Sigmoid colon (tissue), 7 donors: ENCODE results near the gene LHFPL6. TPM values are rescaled to one million over a fixed set of nuclear protein-coding genes. Genes with fewer than 3 reads are reported as not detected.

Experiments
- DNase-seq: peaks from one replicate; pipeline ENCODE4 v3.0.0-alpha.2; 2019
- H3K27ac ChIP-seq, 4 donors: fragments of 200-600 bp; sonication (generic); one replicate each; pipeline ENCODE4 v1.5.1; 2016 to 2019; ENCODE audit warnings: mild to moderate bottlenecking in 1 of 4
- H3K27me3 ChIP-seq, 3 donors: fragments of 200-600 bp; sonication (generic); one replicate each; pipeline ENCODE4 v1.5.1; 2019; ENCODE audit warnings: mild to moderate bottlenecking in 1 of 3
- H3K36me3 ChIP-seq, 4 donors: fragments of 200-600 bp; sonication (generic); one replicate each; pipeline ENCODE4 v1.5.1; 2016 to 2019
- H3K4me1 ChIP-seq, 4 donors: fragments of 200-600 bp; sonication (generic); one replicate each; pipeline ENCODE4 v1.5.1; 2017 to 2019
- H3K4me3 ChIP-seq, 4 donors: fragments of 200-600 bp; sonication (generic); one replicate each; pipeline ENCODE4 v1.5.1; 2017 to 2019; ENCODE audit warnings: mild to moderate bottlenecking in 2 of 4, moderate library complexity in 1 of 4
- H3K9me3 ChIP-seq, 4 donors: fragments of 200-600 bp in 3 of 4; sonication (generic) in 3 of 4; one replicate each; pipeline versions ENCODE4 v1.5.1 to v1.6.1; 2013 to 2019
- EP300 ChIP-seq, 4 donors: sonication (generic); formaldehyde crosslinking; IDR thresholded peaks; one replicate each; pipeline ENCODE4 v1.6.1; 2017; ENCODE audit warnings: antibody characterized with exemption in 4 of 4
- POLR2A ChIP-seq, 2 donors: fragments of 450-650 bp; IDR thresholded peaks; one replicate each; pipeline ENCODE4 v1.6.1; 2016; ENCODE audit warnings: antibody characterized with exemption in 2 of 2, mild to moderate bottlenecking in 2 of 2, moderate library complexity in 2 of 2
- POLR2AphosphoS5 ChIP-seq, 4 donors: sonication (generic); formaldehyde crosslinking; IDR thresholded peaks; one replicate each; pipeline ENCODE4 v1.6.1; 2017; ENCODE audit warnings: antibody characterized with exemption in 4 of 4
- WGBS, 2 donors: extraction: QIAGEN DNeasy Blood & Tissue Kit; methylation state at CpG; one replicate each; pipeline ENCODE4 v1.1.7; 2013; 5-methylcytosine and 5-hydroxymethylcytosine counted together
- intact Hi-C: fragments of 100-400 bp; cut with DNase I; formaldehyde crosslinking; loops from one replicate; pipeline ENCODE4 v1.15.1; 2023
- polyA plus RNA-seq, 3 donors: library from polyadenylated mRNA; stranded (reverse); fragments of 200-250 nt; gene quantifications; one replicate each; pipeline ENCODE4 v1.2.3, GENCODE V29; 2013
- total RNA-seq, 4 donors: library from RNA; depleted of rRNA; stranded (reverse); fragments of >200 nt; gene quantifications; one replicate each; pipeline ENCODE4 v1.1.0, GENCODE V29; 2016
- TF ChIP-seq, protein P1 (sequence below), 4 experiments: fragments of 450-650 bp in 3 of 4; fragments of 200-600 bp in 1 of 4; IDR thresholded peaks; one replicate each; pipeline ENCODE4 v1.5.1; 2016 to 2019; ENCODE audit warnings: antibody characterized with exemption in 4 of 4, mild to moderate bottlenecking in 3 of 4, moderate library complexity in 2 of 4
- donor health status: healthy with polysubstance abuse.
- donor health status: Bipolar disorder and iron deficiency.
- donor health status: healthy.

LHFPL6 gene
- total and polyA plus RNA-seq, 7 donors, result 2.5 to 69.2 (median 41.7) TPM

DNA sequence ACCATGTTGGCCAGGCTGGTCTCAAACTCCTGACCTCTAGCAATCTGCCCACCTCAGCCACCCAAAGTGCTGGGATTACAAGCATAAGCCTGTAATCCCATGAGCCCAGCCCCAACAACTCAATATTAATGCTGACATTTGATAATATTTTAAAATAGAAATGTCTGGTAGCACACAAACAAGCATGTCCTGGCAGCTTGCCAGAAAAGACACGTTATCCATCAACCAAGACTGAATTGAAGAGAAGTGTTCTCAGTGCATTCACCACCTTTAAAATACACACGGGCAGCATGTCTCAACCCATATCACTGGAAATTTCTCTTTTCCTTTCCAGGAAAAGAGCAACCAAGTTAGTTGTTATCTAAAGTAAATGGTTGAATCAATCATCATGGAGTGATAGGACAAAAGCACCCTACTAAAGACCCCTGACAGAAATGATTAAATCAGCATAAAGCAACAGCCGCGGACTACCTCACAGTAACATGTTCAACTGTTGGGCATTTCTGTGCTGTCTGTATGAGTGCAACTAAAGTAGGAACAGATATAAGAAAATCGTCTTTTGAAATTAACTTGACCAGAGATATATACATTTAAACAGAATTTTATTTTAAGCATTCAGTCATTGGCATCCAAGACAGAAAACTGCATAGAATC lies 25.0 kb downstream of the LHFPL6 start:
- WGBS, 2 donors, result 87 to 88% methylated on average over 5 of the region's 5 CpGs

DNA sequence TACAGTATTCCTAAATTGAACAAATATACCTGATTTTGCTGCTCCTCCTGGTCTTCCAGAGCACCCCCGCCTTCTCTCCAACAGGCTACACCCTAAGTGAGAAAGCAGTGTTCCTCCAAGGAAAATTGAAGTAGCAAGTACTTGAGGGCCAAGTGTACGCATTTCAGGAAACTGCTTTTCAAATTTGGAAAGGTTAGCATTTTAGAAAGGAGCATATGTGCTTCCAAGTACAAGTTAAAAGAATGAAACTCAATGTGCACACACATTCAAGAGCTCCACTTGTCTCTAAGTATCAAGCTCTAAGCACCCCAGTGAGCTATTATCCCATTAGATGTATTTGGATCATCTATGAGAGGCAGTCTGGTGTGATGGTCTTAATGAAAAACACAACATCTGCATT lies 25.8 kb downstream of the LHFPL6 start:
- no peaks in the 10 kb centered on the region for H3K27me3 ChIP-seq
- intact Hi-C loops, result no loop called here
- H3K27ac ChIP-seq, result no peak overlapping the region
- no peak for DNase-seq
- H3K4me1 ChIP-seq, result peaks cover 0 to 16% (median 4%) of the 10 kb centered on the region in 4 donors
- no peak for TF ChIP-seq EP300 (IDR thresholded peaks at IDR 0.05)
- TF ChIP-seq, protein P1, sequence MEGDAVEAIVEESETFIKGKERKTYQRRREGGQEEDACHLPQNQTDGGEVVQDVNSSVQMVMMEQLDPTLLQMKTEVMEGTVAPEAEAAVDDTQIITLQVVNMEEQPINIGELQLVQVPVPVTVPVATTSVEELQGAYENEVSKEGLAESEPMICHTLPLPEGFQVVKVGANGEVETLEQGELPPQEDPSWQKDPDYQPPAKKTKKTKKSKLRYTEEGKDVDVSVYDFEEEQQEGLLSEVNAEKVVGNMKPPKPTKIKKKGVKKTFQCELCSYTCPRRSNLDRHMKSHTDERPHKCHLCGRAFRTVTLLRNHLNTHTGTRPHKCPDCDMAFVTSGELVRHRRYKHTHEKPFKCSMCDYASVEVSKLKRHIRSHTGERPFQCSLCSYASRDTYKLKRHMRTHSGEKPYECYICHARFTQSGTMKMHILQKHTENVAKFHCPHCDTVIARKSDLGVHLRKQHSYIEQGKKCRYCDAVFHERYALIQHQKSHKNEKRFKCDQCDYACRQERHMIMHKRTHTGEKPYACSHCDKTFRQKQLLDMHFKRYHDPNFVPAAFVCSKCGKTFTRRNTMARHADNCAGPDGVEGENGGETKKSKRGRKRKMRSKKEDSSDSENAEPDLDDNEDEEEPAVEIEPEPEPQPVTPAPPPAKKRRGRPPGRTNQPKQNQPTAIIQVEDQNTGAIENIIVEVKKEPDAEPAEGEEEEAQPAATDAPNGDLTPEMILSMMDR (IDR thresholded peaks at IDR 0.05), result no peak
- TF ChIP-seq POLR2A (IDR thresholded peaks at IDR 0.05), result no peak
- no peak for TF ChIP-seq POLR2AphosphoS5 (IDR thresholded peaks at IDR 0.05)
- H3K9me3 ChIP-seq, result no peaks in the 10 kb centered on the region
- no peaks in the 10 kb centered on the region for H3K36me3 ChIP-seq
- H3K4me3 ChIP-seq, result no peak overlapping the region
- WGBS, 2 donors, result 90 to 91% methylated on average over 2 of the region's 2 CpGs

More for the DNA sequence above, 25.0 kb downstream of the LHFPL6 start:
- intact Hi-C loops, result no loop called here
- peaks cover 0 to 16% (median 4%) of the 10 kb centered on the region in 4 donors for H3K4me1 ChIP-seq
- no peak overlapping the region for H3K4me3 ChIP-seq
- no peak for DNase-seq
- H3K27me3 ChIP-seq, result no peaks in the 10 kb centered on the region
- H3K27ac ChIP-seq, result no peak overlapping the region
- no peak for TF ChIP-seq POLR2AphosphoS5 (IDR thresholded peaks at IDR 0.05)
- no peak for TF ChIP-seq EP300 (IDR thresholded peaks at IDR 0.05)
- H3K9me3 ChIP-seq, result no peaks in the 10 kb centered on the region
- no peaks in the 10 kb centered on the region for H3K36me3 ChIP-seq

DNA sequence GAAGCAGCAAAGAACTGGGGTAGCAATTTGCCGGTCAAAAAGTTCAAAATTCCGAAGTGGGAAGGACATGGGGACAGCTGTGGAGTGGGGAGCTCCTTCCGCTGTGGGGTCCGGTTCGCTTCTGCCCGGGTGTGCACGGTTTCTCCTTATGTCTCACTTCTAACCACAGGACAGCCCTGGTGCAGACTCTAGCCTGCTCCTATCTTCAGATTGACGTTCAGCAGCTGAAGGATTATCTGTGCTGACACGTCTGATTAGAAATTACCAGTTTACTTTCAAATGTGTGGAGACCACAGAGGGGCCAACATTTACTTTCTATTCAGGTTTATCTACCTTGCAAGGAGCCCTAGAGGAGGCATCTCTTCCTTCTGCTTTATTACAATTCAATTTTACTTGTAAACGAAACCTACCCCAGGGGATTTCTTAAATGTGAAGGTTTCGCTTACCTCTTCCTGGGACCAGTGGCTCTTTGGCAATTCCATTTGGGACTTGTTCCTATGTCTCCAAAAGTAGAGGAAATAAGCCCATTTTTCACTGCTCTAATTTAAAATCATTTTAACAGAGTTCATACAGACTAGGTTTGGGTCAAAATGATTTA lies 27.3 kb downstream of the LHFPL6 start:
- 91 to 92% methylated on average over 11 of the region's 11 CpGs for WGBS, 2 donors
- TF ChIP-seq, protein P1 (IDR thresholded peaks at IDR 0.05), result no peak
- TF ChIP-seq POLR2A (IDR thresholded peaks at IDR 0.05), result no peak
- TF ChIP-seq POLR2AphosphoS5 (IDR thresholded peaks at IDR 0.05), result no peak
- no peak for TF ChIP-seq EP300 (IDR thresholded peaks at IDR 0.05)
- intact Hi-C loops, result no loop called here
- H3K4me1 ChIP-seq, result peaks cover 0 to 11% (median 1%) of the 10 kb centered on the region in 4 donors
- DNase-seq, result no peak
- H3K9me3 ChIP-seq, result no peaks in the 10 kb centered on the region
- no peaks in the 10 kb centered on the region for H3K36me3 ChIP-seq
- no peak overlapping the region for H3K4me3 ChIP-seq
- no peaks in the 10 kb centered on the region for H3K27me3 ChIP-seq
- no peak overlapping the region for H3K27ac ChIP-seq

DNA sequence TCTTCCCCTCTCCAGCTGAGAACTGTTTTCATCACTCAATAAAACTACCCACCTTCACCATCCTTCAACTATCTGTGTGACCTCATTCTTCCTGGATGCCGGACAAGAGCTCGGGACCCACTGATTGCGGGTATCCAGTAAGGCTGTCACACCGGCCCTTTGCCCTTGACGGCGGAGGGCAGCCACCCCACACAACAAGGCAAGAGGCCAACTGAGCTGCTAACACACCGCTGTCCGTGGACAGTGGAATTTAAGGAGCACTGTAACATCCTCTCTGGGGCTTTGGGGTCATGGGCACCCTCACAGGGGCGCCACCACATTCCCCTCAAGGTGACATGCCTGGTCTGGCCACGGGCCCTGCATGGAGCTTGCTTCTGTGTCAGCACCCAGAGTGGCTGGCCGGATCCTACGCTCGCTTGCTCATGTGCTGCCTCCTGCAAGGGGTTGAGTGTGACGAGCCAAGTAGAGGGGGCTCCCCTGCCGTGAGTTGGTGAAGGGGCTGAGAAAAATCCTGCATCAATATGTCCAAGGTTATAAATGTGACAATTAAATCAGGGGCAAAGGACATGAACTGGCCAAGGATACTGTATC lies 31.4 kb downstream of the LHFPL6 start:
- TF ChIP-seq, protein P1 (IDR thresholded peaks at IDR 0.05), result no peak
- no peak for TF ChIP-seq POLR2A (IDR thresholded peaks at IDR 0.05)
- TF ChIP-seq POLR2AphosphoS5 (IDR thresholded peaks at IDR 0.05), result no peak
- TF ChIP-seq EP300 (IDR thresholded peaks at IDR 0.05), result no peak
- H3K9me3 ChIP-seq, result no peaks in the 10 kb centered on the region
- WGBS, 2 donors, result 91 to 94% methylated on average over 15 of the region's 15 CpGs
- no peak overlapping the region for H3K4me3 ChIP-seq
- DNase-seq, result no peak
- no peaks in the 10 kb centered on the region for H3K36me3 ChIP-seq
- H3K27ac ChIP-seq, result no peak overlapping the region
- intact Hi-C loops, result no loop called here
- H3K27me3 ChIP-seq, result no peaks in the 10 kb centered on the region
- H3K4me1 ChIP-seq, result peaks cover 0 to 15% (median 4%) of the 10 kb centered on the region in 4 donors

DNA sequence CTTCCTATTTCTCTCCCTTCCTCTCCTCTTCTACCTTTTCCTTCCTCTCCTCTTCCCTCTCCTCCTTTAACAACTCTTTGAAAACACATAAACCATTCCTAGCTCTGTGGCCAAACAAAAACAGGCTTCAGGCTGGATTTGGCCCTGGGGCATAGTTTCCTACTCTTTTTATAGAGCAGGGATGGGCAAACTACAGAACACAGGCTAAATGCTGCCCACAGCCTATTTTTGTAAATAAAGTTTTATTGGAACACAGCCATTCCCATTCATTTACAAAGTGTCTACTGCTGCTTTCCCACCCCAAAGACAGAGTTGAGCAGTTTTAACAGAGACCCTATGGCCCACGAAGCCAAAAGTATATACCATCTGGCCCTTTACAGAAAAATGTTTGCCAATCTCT lies 35.4 kb downstream of the LHFPL6 start:
- H3K27ac ChIP-seq, result peak overlapping the region in 2 of 4 donors; percentile 52 to 55
- WGBS, 2 donors, result 75 to 76% methylated on average over 1 of the region's 1 CpG

More for the DNA sequence above, 35.4 kb downstream of the LHFPL6 start:
- no peak overlapping the region for H3K4me3 ChIP-seq
- no peaks in the 10 kb centered on the region for H3K9me3 ChIP-seq
- TF ChIP-seq POLR2A (IDR thresholded peaks at IDR 0.05), result no peak
- no peak for TF ChIP-seq EP300 (IDR thresholded peaks at IDR 0.05)
- TF ChIP-seq, protein P1 (IDR thresholded peaks at IDR 0.05), result no peak
- no peak for TF ChIP-seq POLR2AphosphoS5 (IDR thresholded peaks at IDR 0.05)
- DNase-seq, result no peak
- H3K36me3 ChIP-seq, result no peaks in the 10 kb centered on the region
- intact Hi-C loops, result no loop called here
- peaks cover 0 to 55% (median 29%) of the 10 kb centered on the region in 4 donors for H3K4me1 ChIP-seq
- no peaks in the 10 kb centered on the region for H3K27me3 ChIP-seq
